ENCODE data around the gene PLVAP.

DNA sequence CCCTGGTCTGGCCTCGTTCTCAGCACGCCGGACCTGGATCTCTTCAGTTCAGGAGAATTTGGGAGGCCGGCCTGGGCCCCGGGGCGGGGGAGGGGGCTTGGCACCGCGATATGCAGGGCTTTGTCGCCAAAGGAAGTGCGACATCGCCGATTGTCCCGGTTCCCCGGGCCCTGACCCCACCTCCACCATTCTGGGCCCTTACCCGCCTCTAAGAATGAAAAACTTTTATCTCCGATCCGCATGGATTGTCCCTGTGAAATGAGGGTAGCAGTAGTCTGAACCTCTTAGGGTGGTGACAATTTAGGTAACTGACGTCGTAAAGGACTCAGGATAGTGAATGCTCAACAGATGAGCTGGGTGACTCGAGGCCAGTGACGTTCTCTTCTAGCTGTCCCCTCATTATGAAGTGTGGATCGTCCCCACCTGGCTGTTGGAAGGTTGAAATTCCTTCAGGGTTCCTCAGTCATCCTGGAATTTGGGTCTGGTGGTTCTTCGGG is 67.1 kb downstream of the PLVAP start:
- TF ChIP-seq, protein P1, sequence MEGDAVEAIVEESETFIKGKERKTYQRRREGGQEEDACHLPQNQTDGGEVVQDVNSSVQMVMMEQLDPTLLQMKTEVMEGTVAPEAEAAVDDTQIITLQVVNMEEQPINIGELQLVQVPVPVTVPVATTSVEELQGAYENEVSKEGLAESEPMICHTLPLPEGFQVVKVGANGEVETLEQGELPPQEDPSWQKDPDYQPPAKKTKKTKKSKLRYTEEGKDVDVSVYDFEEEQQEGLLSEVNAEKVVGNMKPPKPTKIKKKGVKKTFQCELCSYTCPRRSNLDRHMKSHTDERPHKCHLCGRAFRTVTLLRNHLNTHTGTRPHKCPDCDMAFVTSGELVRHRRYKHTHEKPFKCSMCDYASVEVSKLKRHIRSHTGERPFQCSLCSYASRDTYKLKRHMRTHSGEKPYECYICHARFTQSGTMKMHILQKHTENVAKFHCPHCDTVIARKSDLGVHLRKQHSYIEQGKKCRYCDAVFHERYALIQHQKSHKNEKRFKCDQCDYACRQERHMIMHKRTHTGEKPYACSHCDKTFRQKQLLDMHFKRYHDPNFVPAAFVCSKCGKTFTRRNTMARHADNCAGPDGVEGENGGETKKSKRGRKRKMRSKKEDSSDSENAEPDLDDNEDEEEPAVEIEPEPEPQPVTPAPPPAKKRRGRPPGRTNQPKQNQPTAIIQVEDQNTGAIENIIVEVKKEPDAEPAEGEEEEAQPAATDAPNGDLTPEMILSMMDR (IDR thresholded peaks at IDR 0.05): no peak
- no peak for TF ChIP-seq POLR2A (IDR thresholded peaks at IDR 0.05)

Data from Peyer's patch (tissue), 4 donors.